Body of pancreas (tissue), 4 donors: ENCODE data around the gene SLC8A2. TPM values are rescaled to one million over a fixed set of nuclear protein-coding genes. Genes with fewer than 3 reads are reported as not detected.
"Not testable (repeated sequence)": the region's sequence is repeated elsewhere in the genome, so short reads cannot be mapped to it uniquely, and the experiment has no call there.

Source experiments
- ATAC-seq: fragments of 150-250 bp; one replicate; pipeline ENCODE4 v1.9.1; 2016
- DNase-seq, 4 donors: peaks; one replicate each; pipeline ENCODE4 v3.0.0-alpha.2; 2019
- H3K27ac ChIP-seq, 4 donors: fragments of 200-600 bp; sonication (generic); 1 replicate in 3 of 4; 2 replicates in 1 of 4; pipeline versions ENCODE4 v1.5.1 to v1.6.1; 2016 to 2019; ENCODE audit warnings: mild to moderate bottlenecking in 1 of 4, mixed read lengths in 1 of 4, moderate library complexity in 1 of 4
- H3K27me3 ChIP-seq, 2 donors: fragments of 200-600 bp; sonication (generic); one replicate each; pipeline ENCODE4 v1.6.0; 2016; ENCODE audit warnings: mild to moderate bottlenecking in 1 of 2
- H3K36me3 ChIP-seq, 2 donors: fragments of 200-600 bp; sonication (generic); replicated peaks in 1 of 2; 2 replicates each; pipeline ENCODE4 v1.5.1; 2016; ENCODE audit warnings: low read depth in 2 of 2; ENCODE audit not compliant: insufficient read depth in 1 of 2
- H3K4me1 ChIP-seq: fragments of 200-600 bp; sonication (generic); one replicate; pipeline ENCODE4 v1.6.0; 2016
- H3K4me3 ChIP-seq, 2 donors: fragments of 200-600 bp; sonication (generic); 1 replicate in 1 of 2; 2 replicates in 1 of 2; pipeline ENCODE4 v1.5.1; 2016 to 2019
- H3K9me3 ChIP-seq, 3 donors: fragments of 200-600 bp; sonication (generic); 1 replicate in 2 of 3; 2 replicates in 1 of 3; pipeline ENCODE4 v1.5.1; 2016
- POLR2A ChIP-seq, 3 donors: fragments of 450-650 bp; IDR thresholded peaks; one replicate each; pipeline ENCODE4 v1.6.1; 2016; ENCODE audit warnings: antibody characterized with exemption in 3 of 3, mild to moderate bottlenecking in 2 of 3
- WGBS, 2 donors: methylation state at CpG; one replicate each; pipeline ENCODE4 v1.1.5; 2017; 5-methylcytosine and 5-hydroxymethylcytosine counted together
- intact Hi-C: fragments of 100-400 bp; cut with DNase I; formaldehyde crosslinking; loops from one replicate; pipeline ENCODE4 v1.15.1; 2023
- total RNA-seq, 2 donors: library from RNA; depleted of rRNA; stranded (reverse); fragments of >200 nt; gene quantifications; one replicate each; pipeline ENCODE4 v1.1.0, GENCODE V29; 2016
- TF ChIP-seq, protein P1 (sequence below), 7 experiments: fragments of 450-650 bp in 4 of 7; fragments of 200-600 bp in 3 of 7; sonication (generic) in 3 of 7; IDR thresholded peaks; one replicate each; pipeline ENCODE4 v1.5.1; 2016 to 2019; ENCODE audit warnings: antibody characterized with exemption in 7 of 7

SLC8A2 gene
- total RNA-seq, 2 donors from 2014 or later = 8.0 to 31.6 TPM

DNA sequence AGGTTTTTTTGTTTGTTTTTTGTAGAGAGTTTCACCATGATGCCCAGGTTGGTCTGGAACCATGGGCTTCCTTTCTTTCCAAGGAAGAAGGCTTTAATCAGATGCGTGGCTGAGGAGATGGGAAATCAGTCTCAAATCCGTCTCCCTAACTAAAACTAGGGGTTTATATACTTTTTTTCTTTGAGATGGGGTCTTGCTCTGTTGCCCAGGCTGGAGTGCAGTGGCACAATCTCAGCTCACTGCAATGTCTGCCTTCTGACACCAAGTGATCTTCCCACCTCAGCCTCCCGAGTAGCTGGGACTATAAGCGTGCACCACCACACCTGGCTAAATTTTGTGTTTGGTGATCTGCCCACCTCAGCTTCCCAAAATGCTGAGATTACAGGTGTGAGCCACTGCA is 87.2 kb downstream of the SLC8A2 start:
- H3K4me1 ChIP-seq, DNase-seq, H3K4me3 ChIP-seq, H3K27ac ChIP-seq, H3K9me3 ChIP-seq, H3K27me3 ChIP-seq, ATAC-seq: not testable (repeated sequence)
- intact Hi-C loops = loop anchor here (10.0 kb wide), 1 partner anchor 90 kb away; no protein-coding TSS in a partner anchor
- peaks cover 0 to 18% of the 10 kb centered on the region in 2 donors for H3K36me3 ChIP-seq
- 78 to 79% methylated on average over 4 of the region's 4 CpGs for WGBS, 2 donors

- not testable (repeated sequence) for H3K9me3 ChIP-seq, DNase-seq, H3K4me1 ChIP-seq, H3K27ac ChIP-seq, H3K4me3 ChIP-seq, ATAC-seq, H3K27me3 ChIP-seq
- intact Hi-C loops = loop anchor here (10.0 kb wide), 1 partner anchor 89 kb away; no protein-coding TSS in a partner anchor
- 82 to 90% methylated on average over 5 of the region's 5 CpGs for WGBS, 2 donors
- peaks cover 0 to 20% of the 10 kb centered on the region in 2 donors for H3K36me3 ChIP-seq
Measured at GRCh38 chr19:47383890-47384289, 87.8 kb downstream of the SLC8A2 start.

- Histone ChIP-seq H3K4me1 (no peaks in the 10 kb centered on the region), H3K36me3 (peaks cover 0 to 27% of the 10 kb centered on the region in 2 donors), H3K9me3 (no peaks in the 10 kb centered on the region), H3K4me3 (no peak overlapping the region), H3K27ac (no peak overlapping the region), H3K27me3 (no peaks in the 10 kb centered on the region)
- ATAC-seq = no peak
- 64 to 100% methylated on average over 2 to 11 of the region's 11 CpGs for WGBS, 2 donors
- TF ChIP-seq, protein P1, sequence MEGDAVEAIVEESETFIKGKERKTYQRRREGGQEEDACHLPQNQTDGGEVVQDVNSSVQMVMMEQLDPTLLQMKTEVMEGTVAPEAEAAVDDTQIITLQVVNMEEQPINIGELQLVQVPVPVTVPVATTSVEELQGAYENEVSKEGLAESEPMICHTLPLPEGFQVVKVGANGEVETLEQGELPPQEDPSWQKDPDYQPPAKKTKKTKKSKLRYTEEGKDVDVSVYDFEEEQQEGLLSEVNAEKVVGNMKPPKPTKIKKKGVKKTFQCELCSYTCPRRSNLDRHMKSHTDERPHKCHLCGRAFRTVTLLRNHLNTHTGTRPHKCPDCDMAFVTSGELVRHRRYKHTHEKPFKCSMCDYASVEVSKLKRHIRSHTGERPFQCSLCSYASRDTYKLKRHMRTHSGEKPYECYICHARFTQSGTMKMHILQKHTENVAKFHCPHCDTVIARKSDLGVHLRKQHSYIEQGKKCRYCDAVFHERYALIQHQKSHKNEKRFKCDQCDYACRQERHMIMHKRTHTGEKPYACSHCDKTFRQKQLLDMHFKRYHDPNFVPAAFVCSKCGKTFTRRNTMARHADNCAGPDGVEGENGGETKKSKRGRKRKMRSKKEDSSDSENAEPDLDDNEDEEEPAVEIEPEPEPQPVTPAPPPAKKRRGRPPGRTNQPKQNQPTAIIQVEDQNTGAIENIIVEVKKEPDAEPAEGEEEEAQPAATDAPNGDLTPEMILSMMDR (IDR thresholded peaks at IDR 0.05) = no peak
- no peak for TF ChIP-seq POLR2A (IDR thresholded peaks at IDR 0.05)
- peak in 1 of 4 donors; percentile 17 for DNase-seq
- intact Hi-C loops = loop anchor here (10.0 kb wide), 1 partner anchor 87 kb away; no protein-coding TSS in a partner anchor
Measured at GRCh38 chr19:47381653-47382279, 89.9 kb downstream of the SLC8A2 start.

GRCh38 chr19:47381121-47381520 is 90.6 kb downstream of the SLC8A2 start:
- H3K27ac ChIP-seq = no peak overlapping the region
- no peak for TF ChIP-seq POLR2A (IDR thresholded peaks at IDR 0.05)
- TF ChIP-seq, protein P1 (IDR thresholded peaks at IDR 0.05) = no peak
- no peak overlapping the region for H3K4me3 ChIP-seq
- intact Hi-C loops = loop anchor here (10.0 kb wide), 1 partner anchor 86 kb away; no protein-coding TSS in a partner anchor
- no peaks in the 10 kb centered on the region for H3K27me3 ChIP-seq
- DNase-seq (no peak), ATAC-seq (no peak)
- WGBS, 2 donors = 89 to 96% methylated on average over 10 to 12 of the region's 14 CpGs
- H3K9me3 ChIP-seq = no peaks in the 10 kb centered on the region
- H3K4me1 ChIP-seq = no peaks in the 10 kb centered on the region
- H3K36me3 ChIP-seq = peaks cover 0 to 33% of the 10 kb centered on the region in 2 donors

DNA sequence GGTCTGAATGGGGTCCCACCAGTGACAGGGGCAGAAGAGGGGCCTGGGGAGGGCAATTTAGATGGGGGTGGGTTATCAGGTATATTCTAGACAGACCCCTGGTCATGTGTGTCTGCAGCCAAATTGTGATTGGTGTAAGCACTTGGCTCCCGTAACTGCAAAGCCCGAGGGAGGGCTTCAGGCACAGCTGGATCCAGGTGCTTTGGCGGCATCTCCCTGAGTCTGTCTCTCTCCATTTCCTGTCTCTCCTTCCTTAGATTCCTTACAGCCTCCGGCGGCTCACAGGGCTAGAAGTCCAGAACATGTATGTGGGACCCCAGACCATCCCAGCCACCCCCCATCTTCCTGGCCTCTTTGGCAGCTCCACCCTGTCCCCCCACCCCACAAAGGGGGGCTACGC is 91.1 kb downstream of the SLC8A2 start:
- 91 to 94% methylated on average over 6 of the region's 6 CpGs for WGBS, 2 donors
- Histone ChIP-seq H3K4me3 (no peak overlapping the region), H3K27ac (no peak overlapping the region), H3K9me3 (no peaks in the 10 kb centered on the region), H3K4me1 (no peaks in the 10 kb centered on the region), H3K27me3 (no peaks in the 10 kb centered on the region), H3K36me3 (peaks cover 0 to 37% of the 10 kb centered on the region in 2 donors)
- no peak for TF ChIP-seq POLR2A (IDR thresholded peaks at IDR 0.05)
- TF ChIP-seq, protein P1 (IDR thresholded peaks at IDR 0.05) = no peak
- ATAC-seq (no peak), DNase-seq (no peak)
- intact Hi-C loops = loop anchor here (10.0 kb wide), 1 partner anchor 86 kb away; no protein-coding TSS in a partner anchor
